ENCODE results near the gene ARL3. TPM values are rescaled to one million over a fixed set of nuclear protein-coding genes. Genes with fewer than 3 reads are reported as not detected.
A peak's percentile ranks its signal among the peaks of the same experiment; 100 is the strongest.

ARL3 gene
- total RNA-seq, 2 donors from 2014 or later = 5.7 to 6.8 TPM

DNA sequence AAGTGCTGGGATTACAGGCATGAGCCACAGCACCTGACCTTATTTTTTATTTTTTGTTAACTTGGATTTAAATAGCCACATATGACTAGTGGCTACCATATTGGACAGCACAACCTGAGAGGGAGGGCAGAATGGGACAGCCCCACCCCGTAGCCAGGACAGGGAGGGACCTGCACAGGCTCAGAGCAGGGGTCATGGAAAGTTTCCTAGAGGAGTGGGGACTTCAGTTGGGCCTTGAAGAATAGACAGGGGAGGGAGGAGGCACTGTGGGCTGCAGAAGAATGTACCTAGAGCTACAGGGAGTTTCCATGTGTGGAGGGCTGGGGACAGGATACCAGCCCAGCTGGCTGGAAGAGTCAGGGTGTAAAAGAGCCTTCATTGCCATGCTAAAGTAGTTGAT, 61.1 kb downstream of the ARL3 start:
- Mint-ChIP-seq H3K9me3 (no peaks in the 10 kb centered on the region), H3K27ac (peak overlapping the region; percentile 68 to 90), H3K36me3 (no peaks in the 10 kb centered on the region)
- DNase-seq (ENCODE audit: low spot score in 2 of 2) (no peak), ATAC-seq (peak in 1 of 2 donors; percentile 38)

DNA sequence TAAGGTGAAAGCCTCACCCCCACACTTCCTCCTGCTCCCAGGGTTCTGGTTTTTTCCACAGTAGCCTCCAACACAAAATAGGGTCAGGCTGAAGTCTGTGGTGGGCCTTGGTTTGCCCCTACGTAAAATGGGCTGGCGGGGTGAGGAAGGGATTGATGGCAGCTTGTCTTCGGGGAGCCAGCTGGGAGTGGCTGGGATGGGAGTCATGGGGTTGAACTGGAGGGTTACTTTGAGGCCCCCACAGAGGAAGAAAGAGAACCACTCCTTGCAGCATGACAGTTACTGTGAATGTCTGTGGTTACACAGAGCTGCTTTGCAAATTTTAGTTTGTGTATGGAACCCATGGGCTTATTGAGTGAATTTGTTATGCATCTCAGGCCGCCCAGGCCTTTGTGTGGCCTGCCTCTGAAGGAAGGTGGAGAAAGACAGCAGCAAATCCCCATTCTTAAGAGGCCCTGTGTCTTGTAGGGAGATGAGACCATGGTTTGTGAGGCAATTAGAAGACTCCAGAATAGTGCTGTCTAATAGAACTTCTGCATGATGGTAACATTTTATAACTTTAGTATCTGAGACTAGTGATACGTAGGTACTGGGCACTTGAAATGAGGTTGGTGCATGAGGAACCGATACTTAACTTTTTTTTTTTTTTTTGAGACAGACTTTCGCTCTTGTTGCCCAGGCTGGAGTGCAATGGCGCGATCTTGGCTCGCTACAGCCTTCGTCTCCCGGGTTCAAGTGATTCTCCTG, 61.9 kb downstream of the ARL3 start:
- ATAC-seq (peak in 1 of 2 donors; percentile 32), DNase-seq (ENCODE audit: low spot score in 2 of 2) (no peak)
- Mint-ChIP-seq H3K36me3 (no peaks in the 10 kb centered on the region), H3K9me3 (no peaks in the 10 kb centered on the region), H3K27ac (peak overlapping the region; percentile 65 to 68)

DNA sequence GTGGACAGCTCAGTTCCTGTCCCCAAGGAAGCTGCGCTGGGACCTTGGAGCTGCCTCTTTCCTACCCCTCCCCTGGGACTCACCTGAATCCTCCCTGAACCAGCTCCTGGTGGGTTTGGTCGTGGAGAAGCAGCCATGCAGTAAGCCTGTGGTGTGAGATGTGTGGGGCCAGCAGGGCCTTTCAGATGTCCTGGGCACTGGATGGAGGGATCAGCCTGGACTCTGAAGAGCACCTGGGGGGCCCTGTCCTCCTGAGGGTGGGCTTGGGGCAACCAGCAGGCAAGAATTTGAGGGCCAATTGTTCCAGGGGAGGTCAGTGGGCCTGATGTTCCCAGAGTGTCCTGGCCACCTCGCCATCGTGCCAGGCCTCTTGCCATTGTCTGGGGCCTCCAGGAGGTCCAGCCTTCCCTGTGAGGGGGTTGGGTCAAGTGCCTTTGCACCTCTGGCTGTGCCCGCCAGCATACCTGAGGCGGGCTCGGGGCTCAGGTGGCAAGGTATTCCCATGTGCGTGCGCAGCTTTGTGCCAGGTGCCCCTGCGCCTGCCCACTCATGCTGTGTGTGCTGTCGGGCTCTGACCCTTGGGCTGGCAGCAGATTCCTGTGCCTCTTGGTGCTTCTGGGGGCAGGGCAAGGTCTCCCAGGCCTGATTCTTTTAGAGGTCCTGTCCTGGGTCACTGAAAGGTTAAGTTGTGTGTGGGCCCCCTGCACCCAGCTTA, 62.6 kb downstream of the ARL3 start:
- DNase-seq (ENCODE audit: low spot score in 2 of 2) (no peak), ATAC-seq (no peak)
- peak overlapping the region; percentile 68 to 72 for H3K27ac Mint-ChIP-seq
- no peaks in the 10 kb centered on the region for H3K9me3 Mint-ChIP-seq
- H3K36me3 Mint-ChIP-seq = peaks cover 0 to 3% of the 10 kb centered on the region in 2 donors

DNA sequence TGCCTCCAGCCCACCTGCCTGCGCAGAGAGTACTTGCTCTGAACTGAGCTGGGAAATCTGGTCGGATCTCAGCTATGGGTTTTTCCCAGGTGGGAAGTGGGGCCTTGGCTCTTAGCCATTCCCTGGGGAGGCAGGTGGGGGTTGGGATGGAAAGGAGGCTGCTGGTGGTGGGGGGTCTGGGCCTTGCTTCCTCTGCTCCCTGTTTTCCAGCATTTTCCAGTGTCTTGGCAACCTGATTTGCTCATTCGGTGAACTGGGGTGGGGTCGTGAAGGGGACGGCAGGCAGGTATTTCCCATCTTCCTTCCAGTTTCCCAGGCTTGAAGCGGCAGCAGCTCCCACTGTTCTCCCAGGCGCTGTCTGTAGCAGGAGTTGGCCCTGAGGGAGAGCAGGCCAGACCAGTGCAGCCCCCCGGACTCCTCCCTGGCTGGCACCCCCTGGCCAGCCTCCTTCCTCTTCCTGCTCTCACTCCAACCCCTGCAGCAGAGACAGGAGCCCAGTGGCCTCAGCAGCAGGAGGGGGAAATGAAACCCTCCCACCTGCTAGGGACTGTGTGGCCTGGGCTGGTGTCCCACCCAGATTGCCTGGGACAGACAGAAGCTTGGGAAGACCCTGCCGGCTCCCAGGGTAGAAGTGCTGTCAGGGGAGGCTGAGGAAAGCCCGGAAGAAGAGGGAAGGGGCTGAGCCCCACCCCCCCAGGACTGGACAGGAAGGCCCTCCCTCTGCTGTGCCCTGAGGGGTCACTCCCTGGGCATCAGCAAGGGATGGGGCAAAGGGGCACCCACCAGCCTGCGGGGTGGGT, 63.3 kb downstream of the ARL3 start:
- Mint-ChIP-seq H3K27ac (peak overlapping the region; percentile 44 to 68), H3K36me3 (peaks cover 0 to 11% of the 10 kb centered on the region in 2 donors), H3K9me3 (no peaks in the 10 kb centered on the region)
- ATAC-seq = no peak
- no peak for DNase-seq (ENCODE audit: low spot score in 2 of 2)

DNA sequence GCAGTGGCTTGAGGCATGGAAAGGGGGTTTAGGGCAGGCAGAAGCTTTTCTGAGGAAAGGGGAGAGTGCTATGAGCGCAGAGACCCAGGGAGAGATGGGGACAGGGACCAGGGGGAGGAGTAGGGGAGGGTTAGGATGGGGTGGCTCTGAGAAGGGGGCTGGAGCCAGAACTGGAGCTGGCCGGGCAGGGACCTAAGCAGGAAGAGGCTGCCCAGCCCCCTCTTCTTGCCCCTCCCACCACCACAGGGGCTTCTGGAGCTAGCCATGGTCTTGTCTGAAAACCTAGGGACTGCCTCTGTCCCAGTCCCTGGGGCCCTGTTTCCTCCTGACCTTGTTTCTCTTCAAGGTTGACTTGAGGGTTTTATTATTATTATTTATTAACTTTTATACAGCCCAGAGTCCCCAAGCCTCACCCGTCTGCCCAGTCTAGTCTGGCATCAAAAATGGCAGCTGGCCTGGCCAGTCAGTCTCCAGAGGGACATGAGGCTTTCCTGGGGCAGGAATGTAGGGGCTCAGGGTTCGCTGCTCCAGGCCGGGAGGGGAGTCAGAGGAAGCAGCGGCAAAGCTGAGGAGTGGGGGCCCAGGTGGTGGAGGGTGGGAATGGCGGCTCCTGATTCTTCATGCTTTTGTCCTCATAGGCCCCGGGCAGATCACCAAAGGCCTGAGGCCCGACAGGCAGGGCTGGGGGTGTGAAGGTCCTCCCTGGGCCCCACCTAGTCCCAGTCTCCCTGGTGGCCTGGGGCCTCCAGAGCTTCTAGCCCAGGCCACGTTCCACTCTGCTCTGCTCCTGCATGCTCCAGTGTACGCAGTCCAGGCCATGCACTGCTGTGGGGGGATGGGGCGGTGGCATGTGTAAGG, 64.2 kb downstream of the ARL3 start:
- no peak for ATAC-seq
- peaks cover 5 to 19% of the 10 kb centered on the region in 2 donors for H3K36me3 Mint-ChIP-seq
- H3K9me3 Mint-ChIP-seq = no peaks in the 10 kb centered on the region
- no peak overlapping the region for H3K27ac Mint-ChIP-seq
- DNase-seq (ENCODE audit: low spot score in 2 of 2) = no peak

DNA sequence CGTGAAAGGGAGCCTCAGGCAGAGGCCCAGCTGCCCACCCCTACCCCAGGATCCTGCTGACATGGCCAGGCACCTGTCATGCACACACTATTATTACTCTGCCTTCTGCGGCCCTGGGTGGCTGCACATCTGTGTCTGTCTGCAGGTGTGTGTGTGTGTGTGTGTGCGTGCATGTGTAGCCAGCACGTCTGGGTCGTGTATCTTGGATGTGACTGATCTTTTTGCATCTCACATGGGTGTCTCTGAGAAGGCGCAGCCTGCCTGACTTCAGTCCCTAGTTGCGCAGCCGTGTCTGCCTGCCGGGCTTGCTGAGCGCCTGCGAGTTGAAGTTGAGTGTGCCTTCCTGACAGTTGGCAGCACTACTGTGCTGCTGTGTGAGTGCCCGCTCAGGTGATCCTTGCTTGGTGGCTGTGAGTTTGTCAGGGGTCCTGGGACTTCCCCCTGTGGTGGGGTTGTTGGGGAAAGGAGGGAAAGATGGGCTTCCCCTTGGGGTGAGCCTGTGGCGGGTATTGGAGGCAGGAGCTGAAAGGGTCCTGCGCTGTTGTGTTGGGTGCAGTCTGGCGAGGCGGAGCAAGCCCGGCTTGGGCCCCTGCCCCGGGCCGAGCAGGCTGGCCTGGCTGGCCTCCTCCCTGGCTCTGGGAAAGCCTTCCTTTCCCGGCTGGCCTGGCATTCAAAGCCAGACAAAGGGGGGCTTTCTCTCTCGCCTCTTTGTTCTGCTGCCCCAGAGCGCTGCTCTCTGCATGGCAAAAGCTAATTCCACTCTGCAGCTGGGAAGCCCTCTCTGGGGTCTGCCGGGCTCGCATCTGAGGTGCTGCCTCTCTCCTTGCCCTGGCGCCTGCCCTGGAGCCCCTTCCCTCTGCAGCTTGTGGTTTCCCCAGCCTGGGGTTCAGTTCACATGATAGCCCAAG, 65.1 kb downstream of the ARL3 start:
- ATAC-seq (no peak), DNase-seq (ENCODE audit: low spot score in 2 of 2) (no peak)
- H3K9me3 Mint-ChIP-seq = no peaks in the 10 kb centered on the region
- peak overlapping the region; percentile 8 to 85 for H3K27ac Mint-ChIP-seq
- H3K36me3 Mint-ChIP-seq = peaks cover 9 to 23% of the 10 kb centered on the region in 2 donors

DNA sequence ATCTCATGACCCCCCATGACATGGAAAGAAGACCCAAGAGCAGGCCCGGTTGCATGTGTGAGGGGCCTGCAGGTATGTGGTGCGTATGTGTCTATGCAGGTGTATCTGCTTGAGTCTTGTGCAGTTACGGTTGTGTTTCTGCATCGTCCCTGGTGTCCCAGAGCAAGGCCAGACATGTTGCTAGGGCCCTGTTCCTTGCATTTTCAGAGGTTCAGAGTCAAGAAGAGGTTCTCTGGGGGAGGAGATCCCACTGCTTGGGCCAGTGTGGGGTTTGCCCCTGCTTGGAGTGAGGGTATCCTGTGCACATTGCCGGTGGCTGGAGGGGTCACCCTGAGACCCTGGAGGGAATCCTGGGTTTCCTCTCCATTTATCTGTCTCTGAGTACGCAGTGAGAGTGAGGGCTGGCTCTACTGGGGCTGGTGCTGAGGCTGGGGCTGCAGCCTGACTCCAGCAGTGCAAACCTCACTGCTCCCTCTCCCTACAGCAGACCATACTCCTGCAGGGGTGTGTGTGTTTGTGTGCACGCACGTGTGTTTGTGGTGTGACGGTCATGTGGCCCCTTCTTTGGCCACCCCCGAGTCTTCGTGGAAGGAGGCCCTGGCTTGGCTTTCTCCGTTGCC, 65.8 kb downstream of the ARL3 start:
- Mint-ChIP-seq H3K9me3 (no peaks in the 10 kb centered on the region), H3K27ac (peak overlapping the region; percentile 32 to 44), H3K36me3 (peaks cover 9 to 23% of the 10 kb centered on the region in 2 donors)
- DNase-seq (ENCODE audit: low spot score in 2 of 2) (no peak), ATAC-seq (no peak)

DNA sequence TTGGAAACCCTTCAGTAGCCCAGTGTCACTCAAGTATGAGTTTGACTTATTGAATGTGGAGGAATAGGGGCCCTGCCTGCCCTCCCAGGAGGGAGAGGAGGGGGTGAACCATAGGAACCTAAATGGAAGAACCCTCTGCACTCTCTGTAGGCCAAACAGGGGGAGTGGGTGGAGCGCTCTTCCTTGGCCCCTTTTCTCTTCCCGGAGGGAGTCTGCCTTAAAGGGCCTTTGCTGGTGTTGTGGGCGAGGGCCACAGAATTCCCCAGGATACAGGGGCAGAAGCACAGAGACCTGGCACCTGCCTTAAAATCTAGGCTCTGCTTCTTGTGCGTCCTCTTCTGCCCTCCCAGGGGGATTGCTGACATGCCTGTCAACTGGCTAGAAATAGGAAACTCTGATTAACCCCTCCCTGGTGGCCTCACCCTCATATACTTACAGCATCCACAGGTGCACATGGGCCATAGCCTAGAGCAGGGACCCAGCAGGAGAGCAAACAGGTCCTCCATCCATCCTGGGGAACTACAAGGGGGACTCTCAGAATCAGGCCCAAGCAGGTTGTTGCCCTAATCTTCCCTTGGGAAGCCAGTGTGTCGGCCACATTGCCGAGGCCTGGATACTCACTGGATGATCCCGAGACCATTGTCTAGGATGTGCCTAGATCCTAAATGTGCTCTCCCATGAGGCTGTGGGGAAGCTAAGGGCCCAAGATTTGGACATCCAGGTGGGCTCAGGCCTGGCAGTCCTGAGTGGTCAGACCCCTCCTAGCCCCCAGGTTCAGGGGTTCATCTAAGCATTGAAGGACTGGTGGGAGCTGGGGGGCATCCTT, 66.5 kb downstream of the ARL3 start:
- H3K9me3 Mint-ChIP-seq = no peaks in the 10 kb centered on the region
- H3K36me3 Mint-ChIP-seq = peaks cover 9 to 23% of the 10 kb centered on the region in 2 donors
- peak overlapping the region; percentile 32 to 44 for H3K27ac Mint-ChIP-seq
- DNase-seq (ENCODE audit: low spot score in 2 of 2) (no peak), ATAC-seq (no peak)

DNA sequence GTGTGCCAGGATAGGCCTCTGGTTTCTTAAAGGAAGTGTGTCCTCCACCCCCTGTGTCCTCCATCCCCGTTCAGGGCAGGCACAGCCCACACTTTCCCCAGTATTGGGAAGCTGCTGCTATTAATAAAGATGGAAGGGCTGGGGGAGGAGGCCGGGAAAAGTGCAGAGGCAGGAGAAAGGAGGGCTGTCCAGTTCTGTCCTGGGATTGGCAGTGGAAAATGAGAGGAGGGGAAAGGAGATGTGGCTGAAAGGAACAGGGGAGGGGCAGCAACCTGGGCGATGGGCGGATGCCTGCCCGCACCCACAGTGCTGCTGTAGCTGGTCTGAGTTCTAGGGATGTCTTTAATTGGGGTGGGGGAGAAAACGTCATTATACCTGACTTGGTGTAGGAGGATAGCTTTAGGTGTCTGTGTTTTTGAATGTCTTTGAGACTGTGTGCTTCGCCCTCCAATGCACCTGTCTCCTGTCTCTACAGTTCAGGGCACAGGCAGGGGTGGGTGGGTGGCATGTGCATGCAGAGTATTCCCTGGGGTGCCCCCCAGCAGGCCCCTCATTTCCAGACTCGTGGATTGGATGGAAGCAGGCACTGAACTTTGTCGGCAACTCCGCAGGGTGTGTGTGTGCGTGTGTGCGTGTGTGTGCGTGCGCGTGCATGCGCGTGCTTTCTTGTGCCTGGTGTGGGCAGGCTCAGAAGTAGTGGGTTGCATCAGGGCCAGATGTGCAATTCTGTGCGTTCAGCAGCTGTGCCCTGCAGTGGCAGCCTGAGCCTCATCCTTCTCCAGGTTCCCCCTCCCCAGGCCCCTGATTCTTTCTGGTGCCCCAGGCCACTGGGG, 67.4 kb downstream of the ARL3 start:
- H3K36me3 Mint-ChIP-seq = peaks cover 9 to 23% of the 10 kb centered on the region in 2 donors
- DNase-seq (ENCODE audit: low spot score in 2 of 2) (peak in 1 of 2 donors; percentile 43), ATAC-seq (no peak)
- peak overlapping the region; percentile 87 to 98 for H3K27ac Mint-ChIP-seq
- no peaks in the 10 kb centered on the region for H3K9me3 Mint-ChIP-seq

DNA sequence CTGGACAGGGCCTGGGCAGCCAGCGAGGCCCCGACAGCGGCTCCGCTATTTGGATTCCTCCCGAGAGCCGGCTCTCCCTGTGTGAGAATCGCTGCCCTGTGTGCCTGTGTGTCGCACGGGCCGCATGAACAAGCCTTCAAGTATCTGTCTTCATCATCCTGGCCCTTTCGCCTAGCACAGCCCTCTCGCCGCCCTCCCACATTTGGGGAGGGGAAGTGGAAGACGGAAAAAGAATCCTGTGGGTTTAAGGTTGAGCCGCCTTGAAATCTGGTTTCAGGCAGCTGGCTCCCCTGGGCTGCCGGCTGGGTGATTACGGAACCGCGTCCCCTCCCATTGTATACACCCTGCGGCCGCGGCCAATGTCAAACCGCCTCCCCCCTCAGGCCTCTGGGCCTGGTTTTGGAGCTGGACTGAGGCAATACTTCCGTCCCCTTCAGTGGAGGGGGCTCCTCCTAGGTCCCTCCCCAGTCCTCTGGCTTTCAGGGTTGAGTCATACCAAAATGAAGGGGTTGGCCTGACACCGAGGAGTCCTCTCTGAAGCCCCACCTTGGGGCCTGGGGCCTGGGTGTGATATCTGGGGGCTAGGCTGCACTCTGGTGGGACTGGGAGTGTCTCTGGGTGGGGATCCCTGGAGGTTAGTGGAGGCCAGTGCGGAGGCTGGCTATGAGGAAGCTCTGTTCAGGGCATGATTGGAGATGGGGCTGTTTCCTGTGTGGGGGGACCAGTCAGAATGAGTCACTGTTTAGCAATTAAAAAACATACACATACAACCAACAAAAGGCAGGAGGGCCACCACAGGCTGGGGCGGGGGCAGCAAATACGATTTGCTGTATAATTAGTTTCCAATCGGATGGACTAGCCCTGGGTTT, 68.2 kb downstream of the ARL3 start:
- DNase-seq (ENCODE audit: low spot score in 2 of 2) (peak; percentile 69 to 88), ATAC-seq (peak; percentile 57 to 59)
- peaks cover 9 to 23% of the 10 kb centered on the region in 2 donors for H3K36me3 Mint-ChIP-seq
- H3K27ac Mint-ChIP-seq = peak overlapping the region; percentile 87 to 98
- H3K9me3 Mint-ChIP-seq = no peaks in the 10 kb centered on the region

DNA sequence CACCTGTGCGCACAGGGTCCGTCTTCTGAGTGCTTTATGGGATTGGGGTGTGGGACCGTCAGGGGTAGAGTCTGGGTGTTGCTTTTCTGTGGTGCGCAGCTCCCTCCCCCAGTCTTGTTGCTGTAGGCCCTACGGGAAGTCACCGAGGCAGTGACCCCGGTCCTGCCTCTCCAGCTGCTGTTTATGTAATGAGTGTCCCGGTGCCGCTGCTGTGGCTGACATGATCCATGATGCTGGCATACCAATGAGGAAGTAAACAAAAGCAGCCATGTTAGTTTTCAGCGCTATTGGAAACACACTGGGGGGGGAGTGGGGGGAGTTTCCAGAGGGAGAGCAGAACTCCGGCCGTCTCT, 68.8 kb downstream of the ARL3 start:
- H3K9me3 Mint-ChIP-seq = no peaks in the 10 kb centered on the region
- no peak for DNase-seq (ENCODE audit: low spot score in 2 of 2)
- H3K27ac Mint-ChIP-seq = peak overlapping the region; percentile 87 to 98
- H3K36me3 Mint-ChIP-seq = peaks cover 9 to 23% of the 10 kb centered on the region in 2 donors
- ATAC-seq = no peak

DNA sequence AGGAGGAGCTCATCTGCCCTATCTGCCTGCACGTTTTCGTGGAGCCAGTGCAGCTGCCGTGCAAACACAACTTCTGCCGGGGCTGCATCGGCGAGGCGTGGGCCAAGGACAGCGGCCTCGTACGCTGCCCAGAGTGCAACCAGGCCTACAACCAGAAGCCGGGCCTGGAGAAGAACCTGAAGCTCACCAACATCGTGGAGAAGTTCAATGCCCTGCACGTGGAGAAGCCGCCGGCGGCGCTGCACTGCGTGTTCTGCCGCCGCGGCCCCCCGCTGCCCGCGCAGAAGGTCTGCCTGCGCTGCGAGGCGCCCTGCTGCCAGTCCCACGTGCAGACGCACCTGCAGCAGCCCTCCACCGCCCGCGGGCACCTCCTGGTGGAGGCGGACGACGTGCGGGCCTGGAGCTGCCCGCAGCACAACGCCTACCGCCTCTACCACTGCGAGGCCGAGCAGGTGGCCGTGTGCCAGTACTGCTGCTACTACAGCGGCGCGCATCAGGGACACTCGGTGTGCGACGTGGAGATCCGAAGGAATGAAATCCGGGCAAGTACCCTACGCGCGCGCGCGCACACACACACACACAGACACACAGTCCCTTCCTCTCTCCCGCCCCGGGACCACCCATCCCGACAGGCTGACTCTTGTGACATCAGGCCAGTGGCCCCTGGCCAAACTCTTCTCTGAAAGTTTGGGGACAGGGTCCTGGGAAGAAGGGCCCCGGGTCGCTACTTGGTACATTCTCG, 69.4 kb downstream of the ARL3 start:
- Mint-ChIP-seq H3K36me3 (peaks cover 9 to 23% of the 10 kb centered on the region in 2 donors), H3K27ac (peak overlapping the region; percentile 87 to 98), H3K9me3 (no peaks in the 10 kb centered on the region)
- DNase-seq (ENCODE audit: low spot score in 2 of 2) (peak; percentile 80 to 81), ATAC-seq (peak; percentile 23 to 39)

Measured in activated naive CD4-positive, alpha-beta T cell treated with anti-CD3 and anti-CD28 coated beads, Interleukin-2, amount 50 U/mL, for 72 hours (primary cell).